ENCODE data around the gene TTYH3.

The TTYH3 gene

GRCh38 chr7:2635810-2636701 is 4.3 kb downstream of the TTYH3 start:
- Histone ChIP-seq H3K36me3 (ENCODE audit: control insufficient read depth, insufficient read depth, low read length) (no peaks in the 10 kb centered on the region), H3K27ac (ENCODE audit: insufficient read depth, low read length, poor library complexity, severe bottlenecking) (no peak overlapping the region), H3K4me1 (ENCODE audit: control insufficient read depth, insufficient read depth, low read length, poor library complexity, severe bottlenecking) (peaks cover 24% of the 10 kb centered on the region), H3K27me3 (replicated peaks; ENCODE audit: control insufficient read depth, insufficient read depth, low read length, poor library complexity, severe bottlenecking) (no peaks in the 10 kb centered on the region), H3K4me3 (ENCODE audit: insufficient read depth, low read depth, low read length, poor library complexity, severe bottlenecking) (no peak overlapping the region), H3K9me3 (ENCODE audit: control insufficient read depth, low read length) (no peaks in the 10 kb centered on the region)
- no peak for DNase-seq

- Histone ChIP-seq H3K9me3 (ENCODE audit: control insufficient read depth, low read length) (no peaks in the 10 kb centered on the region), H3K27me3 (replicated peaks; ENCODE audit: control insufficient read depth, insufficient read depth, low read length, poor library complexity, severe bottlenecking) (no peaks in the 10 kb centered on the region), H3K4me3 (ENCODE audit: insufficient read depth, low read depth, low read length, poor library complexity, severe bottlenecking) (no peak overlapping the region), H3K4me1 (ENCODE audit: control insufficient read depth, insufficient read depth, low read length, poor library complexity, severe bottlenecking) (peaks cover 20% of the 10 kb centered on the region), H3K27ac (ENCODE audit: insufficient read depth, low read length, poor library complexity, severe bottlenecking) (no peak overlapping the region), H3K36me3 (ENCODE audit: control insufficient read depth, insufficient read depth, low read length) (no peaks in the 10 kb centered on the region)
- DNase-seq = no peak
These were observed 5.3 kb downstream of the TTYH3 start for GRCh38 chr7:2637066-2637471.

GRCh38 chr7:2637505-2638223 is 5.9 kb downstream of the TTYH3 start:
- no peaks in the 10 kb centered on the region for H3K27me3 ChIP-seq (replicated peaks; ENCODE audit: control insufficient read depth, insufficient read depth, low read length, poor library complexity, severe bottlenecking)
- H3K36me3 ChIP-seq (ENCODE audit: control insufficient read depth, insufficient read depth, low read length) = no peaks in the 10 kb centered on the region
- H3K4me3 ChIP-seq (ENCODE audit: insufficient read depth, low read depth, low read length, poor library complexity, severe bottlenecking) = no peak overlapping the region
- H3K4me1 ChIP-seq (ENCODE audit: control insufficient read depth, insufficient read depth, low read length, poor library complexity, severe bottlenecking) = peaks cover 14% of the 10 kb centered on the region
- no peaks in the 10 kb centered on the region for H3K9me3 ChIP-seq (ENCODE audit: control insufficient read depth, low read length)
- no peak for DNase-seq
- no peak overlapping the region for H3K27ac ChIP-seq (ENCODE audit: insufficient read depth, low read length, poor library complexity, severe bottlenecking)

GRCh38 chr7:2638224-2638991 is 6.6 kb downstream of the TTYH3 start:
- Histone ChIP-seq H3K4me3 (ENCODE audit: insufficient read depth, low read depth, low read length, poor library complexity, severe bottlenecking) (no peak overlapping the region), H3K9me3 (ENCODE audit: control insufficient read depth, low read length) (no peaks in the 10 kb centered on the region), H3K4me1 (ENCODE audit: control insufficient read depth, insufficient read depth, low read length, poor library complexity, severe bottlenecking) (peaks cover 7% of the 10 kb centered on the region), H3K27me3 (replicated peaks; ENCODE audit: control insufficient read depth, insufficient read depth, low read length, poor library complexity, severe bottlenecking) (no peaks in the 10 kb centered on the region), H3K27ac (ENCODE audit: insufficient read depth, low read length, poor library complexity, severe bottlenecking) (no peak overlapping the region), H3K36me3 (ENCODE audit: control insufficient read depth, insufficient read depth, low read length) (no peaks in the 10 kb centered on the region)
- no peak for DNase-seq

- Histone ChIP-seq H3K36me3 (ENCODE audit: control insufficient read depth, insufficient read depth, low read length) (no peaks in the 10 kb centered on the region), H3K27me3 (replicated peaks; ENCODE audit: control insufficient read depth, insufficient read depth, low read length, poor library complexity, severe bottlenecking) (no peaks in the 10 kb centered on the region), H3K27ac (ENCODE audit: insufficient read depth, low read length, poor library complexity, severe bottlenecking) (no peak overlapping the region), H3K4me3 (ENCODE audit: insufficient read depth, low read depth, low read length, poor library complexity, severe bottlenecking) (no peak overlapping the region), H3K9me3 (ENCODE audit: control insufficient read depth, low read length) (no peaks in the 10 kb centered on the region), H3K4me1 (ENCODE audit: control insufficient read depth, insufficient read depth, low read length, poor library complexity, severe bottlenecking) (no peaks in the 10 kb centered on the region)
- no peak for DNase-seq
These were observed 7.4 kb downstream of the TTYH3 start for GRCh38 chr7:2639181-2639681.

GRCh38 chr7:2639695-2640481 is 8.1 kb downstream of the TTYH3 start:
- Histone ChIP-seq H3K36me3 (ENCODE audit: control insufficient read depth, insufficient read depth, low read length) (no peaks in the 10 kb centered on the region), H3K9me3 (ENCODE audit: control insufficient read depth, low read length) (no peaks in the 10 kb centered on the region), H3K4me1 (ENCODE audit: control insufficient read depth, insufficient read depth, low read length, poor library complexity, severe bottlenecking) (peaks cover 3% of the 10 kb centered on the region), H3K4me3 (ENCODE audit: insufficient read depth, low read depth, low read length, poor library complexity, severe bottlenecking) (no peak overlapping the region), H3K27me3 (replicated peaks; ENCODE audit: control insufficient read depth, insufficient read depth, low read length, poor library complexity, severe bottlenecking) (no peaks in the 10 kb centered on the region), H3K27ac (ENCODE audit: insufficient read depth, low read length, poor library complexity, severe bottlenecking) (no peak overlapping the region)
- DNase-seq = no peak

- H3K9me3 ChIP-seq (ENCODE audit: control insufficient read depth, low read length) = no peaks in the 10 kb centered on the region
- H3K4me3 ChIP-seq (ENCODE audit: insufficient read depth, low read depth, low read length, poor library complexity, severe bottlenecking) = no peak overlapping the region
- H3K4me1 ChIP-seq (ENCODE audit: control insufficient read depth, insufficient read depth, low read length, poor library complexity, severe bottlenecking) = peaks cover 9% of the 10 kb centered on the region
- no peak overlapping the region for H3K27ac ChIP-seq (ENCODE audit: insufficient read depth, low read length, poor library complexity, severe bottlenecking)
- H3K27me3 ChIP-seq (replicated peaks; ENCODE audit: control insufficient read depth, insufficient read depth, low read length, poor library complexity, severe bottlenecking) = no peaks in the 10 kb centered on the region
- no peak for DNase-seq
- no peaks in the 10 kb centered on the region for H3K36me3 ChIP-seq (ENCODE audit: control insufficient read depth, insufficient read depth, low read length)
These were observed 8.7 kb downstream of the TTYH3 start for GRCh38 chr7:2640482-2640830.

GRCh38 chr7:2640846-2641316 is 9.1 kb downstream of the TTYH3 start:
- Histone ChIP-seq H3K27me3 (replicated peaks; ENCODE audit: control insufficient read depth, insufficient read depth, low read length, poor library complexity, severe bottlenecking) (no peaks in the 10 kb centered on the region), H3K4me3 (ENCODE audit: insufficient read depth, low read depth, low read length, poor library complexity, severe bottlenecking) (no peak overlapping the region), H3K4me1 (ENCODE audit: control insufficient read depth, insufficient read depth, low read length, poor library complexity, severe bottlenecking) (peaks cover 13% of the 10 kb centered on the region), H3K36me3 (ENCODE audit: control insufficient read depth, insufficient read depth, low read length) (no peaks in the 10 kb centered on the region), H3K9me3 (ENCODE audit: control insufficient read depth, low read length) (no peaks in the 10 kb centered on the region), H3K27ac (ENCODE audit: insufficient read depth, low read length, poor library complexity, severe bottlenecking) (no peak overlapping the region)
- DNase-seq = no peak
